T-helper 1 cell treated with Interleukin-12 subunit alpha and Interleukin-12 subunit beta and Interleukin-4 antibody, amounts not matched to agents 30 ng/mL and 1 ng/mL, for 36 hours (primary cell): Measurements from ENCODE around the gene TLE3. TPM values are rescaled to one million over a fixed set of nuclear protein-coding genes. Genes with fewer than 3 reads are reported as not detected.

Source experiments
- intact Hi-C: fragments of 100-400 bp; cut with micrococcal nuclease; formaldehyde crosslinking; loops from one replicate; pipeline ENCODE4 v1.15.1; 2024
- total RNA-seq: library from RNA; stranded (reverse); gene quantifications from 2 replicates; pipeline ENCODE4 v1.2.3, GENCODE V29; 2022

The TLE3 gene
- total RNA-seq, 1 donor from 2014 or later = 98.2 TPM

- intact Hi-C loops = no loop called here
Measured at GRCh38 chr15:70034141-70034540, 63.6 kb downstream of the TLE3 start.

GRCh38 chr15:70033529-70034140 lies 64.1 kb downstream of the TLE3 start:
- intact Hi-C loops = no loop called here

GRCh38 chr15:70033109-70033508 lies 64.6 kb downstream of the TLE3 start:
- intact Hi-C loops = no loop called here

GRCh38 chr15:70032509-70032908 lies 65.2 kb downstream of the TLE3 start:
- intact Hi-C loops = no loop called here

GRCh38 chr15:70031713-70032112 lies 66.0 kb downstream of the TLE3 start:
- intact Hi-C loops = no loop called here

- intact Hi-C loops = no loop called here
Measured at GRCh38 chr15:70031261-70031660, 66.5 kb downstream of the TLE3 start.

GRCh38 chr15:70030851-70031250 lies 66.9 kb downstream of the TLE3 start:
- intact Hi-C loops = no loop called here

GRCh38 chr15:70029297-70029701 lies 68.4 kb downstream of the TLE3 start:
- intact Hi-C loops = no loop called here

GRCh38 chr15:70027518-70027917 lies 70.2 kb downstream of the TLE3 start:
- intact Hi-C loops = no loop called here

GRCh38 chr15:70026991-70027390 lies 70.7 kb downstream of the TLE3 start:
- intact Hi-C loops = no loop called here

- intact Hi-C loops = no loop called here
Measured at GRCh38 chr15:70025413-70026296, 72.1 kb downstream of the TLE3 start.

GRCh38 chr15:70024521-70024920 lies 73.2 kb downstream of the TLE3 start:
- intact Hi-C loops = loop anchor here (5.0 kb wide), 1 partner anchor 557 kb away; no protein-coding TSS in a partner anchor

GRCh38 chr15:70023769-70024491 lies 73.8 kb downstream of the TLE3 start:
- intact Hi-C loops = loop anchor here (1.0 to 5.0 kb wide), 6 partner anchors 75 to 557 kb away; no protein-coding TSS in a partner anchor

GRCh38 chr15:70023064-70023768 lies 74.5 kb downstream of the TLE3 start:
- intact Hi-C loops = loop anchor here (1.0 to 5.0 kb wide), 6 partner anchors 76 to 556 kb away; no protein-coding TSS in a partner anchor

- intact Hi-C loops = loop anchor here (5.0 kb wide), 1 partner anchor 553 kb away; no protein-coding TSS in a partner anchor
Measured at GRCh38 chr15:70020229-70020628, 77.5 kb downstream of the TLE3 start.

GRCh38 chr15:70018646-70019600 lies 78.8 kb downstream of the TLE3 start:
- intact Hi-C loops = no loop called here

GRCh38 chr15:70017801-70018200 lies 79.9 kb downstream of the TLE3 start:
- intact Hi-C loops = no loop called here

GRCh38 chr15:70017025-70017424 lies 80.7 kb downstream of the TLE3 start:
- intact Hi-C loops = no loop called here

GRCh38 chr15:70016511-70016994 lies 81.2 kb downstream of the TLE3 start:
- intact Hi-C loops = no loop called here
